Esophagus muscularis mucosa (tissue), 4 donors: ENCODE results near the gene CCL15. TPM values are rescaled to one million over a fixed set of nuclear protein-coding genes. Genes with fewer than 3 reads are reported as not detected.

Experiments
- DNase-seq: peaks from one replicate; pipeline ENCODE4 v3.0.0-alpha.2; 2017; ENCODE audit errors: extremely low spot score
- H3K27ac ChIP-seq, 4 donors: fragments of 200-600 bp; sonication (generic); replicated peaks in 1 of 4; 1 replicate in 3 of 4; 2 replicates in 1 of 4; pipeline ENCODE4 v1.5.1; 2016 to 2019; ENCODE audit warnings: mild to moderate bottlenecking in 1 of 4
- H3K27me3 ChIP-seq, 4 donors: fragments of 200-600 bp; sonication (generic); one replicate each; pipeline versions ENCODE4 v1.5.1 to v1.6.0; 2016 to 2019
- H3K36me3 ChIP-seq, 4 donors: fragments of 200-600 bp; sonication (generic); one replicate each; pipeline ENCODE4 v1.5.1; 2016 to 2019
- H3K4me1 ChIP-seq, 4 donors: fragments of 200-600 bp; sonication (generic); one replicate each; pipeline ENCODE4 v1.5.1; 2016 to 2019
- H3K4me3 ChIP-seq, 4 donors: fragments of 200-600 bp; sonication (generic); 1 replicate in 2 of 4; 2 replicates in 2 of 4; pipeline ENCODE4 v1.5.1; 2016 to 2019; ENCODE audit warnings: mild to moderate bottlenecking in 4 of 4, moderate library complexity in 1 of 4
- H3K9me3 ChIP-seq, 4 donors: fragments of 200-600 bp; sonication (generic); 1 replicate in 3 of 4; 2 replicates in 1 of 4; pipeline ENCODE4 v1.5.1; 2016 to 2019
- EP300 ChIP-seq: sonication (generic); formaldehyde crosslinking; IDR thresholded peaks from one replicate; pipeline ENCODE4 v1.6.1; 2017; ENCODE audit warnings: antibody characterized with exemption
- POLR2A ChIP-seq: fragments of 450-650 bp; IDR thresholded peaks from one replicate; pipeline ENCODE4 v1.6.1; 2017; ENCODE audit warnings: antibody characterized with exemption, moderate library complexity, mild to moderate bottlenecking, low read depth
- POLR2AphosphoS5 ChIP-seq, 2 donors: sonication (generic); formaldehyde crosslinking; IDR thresholded peaks; one replicate each; pipeline ENCODE4 v1.6.1; 2017; ENCODE audit warnings: antibody characterized with exemption in 2 of 2
- WGBS: methylation state at CpG from one replicate; pipeline ENCODE4 v1.1.5; 2018; 5-methylcytosine and 5-hydroxymethylcytosine counted together
- intact Hi-C: fragments of 100-400 bp; cut with DNase I; formaldehyde crosslinking; loops from one replicate; pipeline ENCODE4 v1.15.1; 2023
- total RNA-seq, 4 donors: library from RNA; depleted of rRNA; stranded (reverse); fragments of >200 nt; gene quantifications; one replicate each; pipeline versions ENCODE4 v1.1.0 to v1.2.1, GENCODE V29; 2016
- TF ChIP-seq, protein P1 (sequence below), 3 experiments: fragments of 200-600 bp in 2 of 3; fragments of 450-650 bp in 1 of 3; sonication (generic) in 2 of 3; IDR thresholded peaks; one replicate each; pipeline ENCODE4 v1.5.1; 2017 to 2019; ENCODE audit warnings: antibody characterized with exemption in 3 of 3, mild to moderate bottlenecking in 2 of 3, moderate library complexity in 1 of 3

The CCL15 gene
- total RNA-seq, 4 donors from 2014 or later: not detected

DNA sequence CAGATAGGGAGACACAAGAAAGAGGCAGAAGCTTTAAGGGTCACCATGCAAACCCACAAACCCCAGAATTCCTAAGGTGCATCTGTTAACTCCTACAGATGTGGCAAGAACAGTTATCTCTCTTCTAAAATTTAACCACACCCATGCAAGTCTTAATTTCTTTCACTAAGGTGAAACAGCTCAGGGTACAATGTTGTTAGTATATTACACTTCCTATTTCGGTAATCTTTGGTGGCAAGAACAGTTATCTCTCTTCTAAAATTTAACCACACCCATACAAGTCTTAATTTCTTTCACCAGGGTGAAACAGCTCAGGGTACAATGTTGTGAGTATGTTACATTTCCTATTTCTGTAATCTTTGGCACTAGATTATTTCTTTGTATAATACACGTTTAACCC lies 9.8 kb upstream of the CCL15 start:
- Histone ChIP-seq H3K4me3 (no peak overlapping the region), H3K9me3 (peaks cover 0 to 34% (median 17%) of the 10 kb centered on the region in 4 donors), H3K27ac (no peak overlapping the region), H3K36me3 (no peaks in the 10 kb centered on the region), H3K4me1 (no peaks in the 10 kb centered on the region), H3K27me3 (peaks cover 0 to 3% (median 0%) of the 10 kb centered on the region in 4 donors)
- WGBS: 78% methylated on average over 2 of the region's 2 CpGs
- no peak for DNase-seq
- TF ChIP-seq, protein P1, sequence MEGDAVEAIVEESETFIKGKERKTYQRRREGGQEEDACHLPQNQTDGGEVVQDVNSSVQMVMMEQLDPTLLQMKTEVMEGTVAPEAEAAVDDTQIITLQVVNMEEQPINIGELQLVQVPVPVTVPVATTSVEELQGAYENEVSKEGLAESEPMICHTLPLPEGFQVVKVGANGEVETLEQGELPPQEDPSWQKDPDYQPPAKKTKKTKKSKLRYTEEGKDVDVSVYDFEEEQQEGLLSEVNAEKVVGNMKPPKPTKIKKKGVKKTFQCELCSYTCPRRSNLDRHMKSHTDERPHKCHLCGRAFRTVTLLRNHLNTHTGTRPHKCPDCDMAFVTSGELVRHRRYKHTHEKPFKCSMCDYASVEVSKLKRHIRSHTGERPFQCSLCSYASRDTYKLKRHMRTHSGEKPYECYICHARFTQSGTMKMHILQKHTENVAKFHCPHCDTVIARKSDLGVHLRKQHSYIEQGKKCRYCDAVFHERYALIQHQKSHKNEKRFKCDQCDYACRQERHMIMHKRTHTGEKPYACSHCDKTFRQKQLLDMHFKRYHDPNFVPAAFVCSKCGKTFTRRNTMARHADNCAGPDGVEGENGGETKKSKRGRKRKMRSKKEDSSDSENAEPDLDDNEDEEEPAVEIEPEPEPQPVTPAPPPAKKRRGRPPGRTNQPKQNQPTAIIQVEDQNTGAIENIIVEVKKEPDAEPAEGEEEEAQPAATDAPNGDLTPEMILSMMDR (IDR thresholded peaks at IDR 0.05): no peak
- TF ChIP-seq POLR2A: no peak
- TF ChIP-seq POLR2AphosphoS5 (IDR thresholded peaks at IDR 0.05): no peak
- TF ChIP-seq EP300: no peak
- intact Hi-C loops: loop anchor here (10.0 kb wide), 1 partner anchor 54 kb away; the partner anchor contains the start of gene CCL18

DNA sequence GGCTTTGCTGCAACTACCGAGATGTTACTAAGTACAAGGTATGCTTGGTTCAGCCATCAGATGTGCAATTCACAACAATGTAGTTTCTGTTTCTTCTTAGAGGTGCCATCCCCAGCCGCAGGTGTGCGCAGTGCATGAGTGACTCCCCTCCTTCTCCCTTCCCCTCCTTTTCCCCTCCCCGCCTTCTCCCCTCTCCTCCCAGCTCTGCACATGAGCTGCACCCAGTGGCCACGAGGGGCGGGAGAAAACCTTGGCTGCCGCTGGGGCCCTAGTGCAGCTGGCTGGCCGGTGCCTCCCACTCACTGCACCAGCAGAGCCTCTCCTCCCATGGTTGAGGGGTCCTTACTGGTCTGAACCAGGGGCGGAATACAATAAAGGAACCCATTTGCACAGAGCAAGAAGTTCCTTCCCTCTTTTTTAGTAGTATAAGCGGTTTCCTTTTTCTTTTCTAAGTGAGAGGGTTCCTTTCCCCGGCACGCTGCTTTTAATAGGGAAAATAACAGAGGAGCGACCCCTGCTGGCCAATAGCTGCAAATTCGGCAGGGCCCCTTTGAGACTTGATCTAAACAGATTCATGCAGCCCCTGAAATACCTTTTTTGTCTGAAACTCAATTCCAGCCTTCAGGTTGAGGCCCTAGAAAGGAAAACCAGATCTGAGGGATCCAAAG lies 7.8 kb upstream of the CCL15 start:
- no peak for TF ChIP-seq EP300
- TF ChIP-seq, protein P1 (IDR thresholded peaks at IDR 0.05): no peak
- no peak for TF ChIP-seq POLR2A
- TF ChIP-seq POLR2AphosphoS5 (IDR thresholded peaks at IDR 0.05): no peak
- intact Hi-C loops: no loop called here
- H3K4me3 ChIP-seq: no peak overlapping the region
- no peak for DNase-seq
- WGBS: 80% methylated on average over 14 of the region's 14 CpGs
- H3K27me3 ChIP-seq: peaks cover 0 to 3% (median 0%) of the 10 kb centered on the region in 4 donors
- H3K9me3 ChIP-seq: peaks cover 0 to 34% (median 17%) of the 10 kb centered on the region in 4 donors
- no peaks in the 10 kb centered on the region for H3K36me3 ChIP-seq
- H3K4me1 ChIP-seq: no peaks in the 10 kb centered on the region
- no peak overlapping the region for H3K27ac ChIP-seq

DNA sequence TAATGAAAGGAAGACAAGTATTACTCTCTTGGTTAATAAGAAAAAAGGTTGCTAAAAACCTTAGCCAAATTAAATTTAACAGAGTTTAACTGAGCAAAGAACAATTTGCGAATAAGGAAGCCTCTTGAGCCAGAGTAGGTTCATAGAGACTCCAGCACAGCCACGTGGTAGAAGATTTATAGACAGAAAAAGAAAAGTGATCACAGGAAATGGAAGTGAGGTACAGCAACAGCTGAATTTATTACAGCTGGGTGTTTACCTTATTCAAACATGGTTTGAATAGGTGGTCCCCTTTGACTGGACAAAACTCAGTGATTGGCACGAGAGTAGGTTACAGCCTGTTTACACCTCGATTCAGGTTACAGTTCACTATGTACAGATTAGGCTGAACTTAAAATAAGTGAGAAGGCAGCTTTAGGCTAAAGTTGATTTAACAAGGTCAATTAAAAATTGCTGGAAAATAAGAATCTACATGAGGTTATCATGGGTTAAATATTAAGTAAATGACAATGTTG lies 3.3 kb upstream of the CCL15 start:
- intact Hi-C loops: no loop called here
- H3K9me3 ChIP-seq: peaks cover 0 to 17% (median 7%) of the 10 kb centered on the region in 4 donors
- no peaks in the 10 kb centered on the region for H3K4me1 ChIP-seq
- no peak for DNase-seq
- TF ChIP-seq POLR2A (no peak), EP300 (no peak), POLR2AphosphoS5 (IDR thresholded peaks at IDR 0.05) (no peak)
- TF ChIP-seq, protein P1 (IDR thresholded peaks at IDR 0.05): no peak
- WGBS: 43% methylated on average over 4 of the region's 4 CpGs
- peaks cover 0 to 6% (median 0%) of the 10 kb centered on the region in 4 donors for H3K27me3 ChIP-seq
- H3K4me3 ChIP-seq: no peak overlapping the region
- no peaks in the 10 kb centered on the region for H3K36me3 ChIP-seq
- no peak overlapping the region for H3K27ac ChIP-seq

DNA sequence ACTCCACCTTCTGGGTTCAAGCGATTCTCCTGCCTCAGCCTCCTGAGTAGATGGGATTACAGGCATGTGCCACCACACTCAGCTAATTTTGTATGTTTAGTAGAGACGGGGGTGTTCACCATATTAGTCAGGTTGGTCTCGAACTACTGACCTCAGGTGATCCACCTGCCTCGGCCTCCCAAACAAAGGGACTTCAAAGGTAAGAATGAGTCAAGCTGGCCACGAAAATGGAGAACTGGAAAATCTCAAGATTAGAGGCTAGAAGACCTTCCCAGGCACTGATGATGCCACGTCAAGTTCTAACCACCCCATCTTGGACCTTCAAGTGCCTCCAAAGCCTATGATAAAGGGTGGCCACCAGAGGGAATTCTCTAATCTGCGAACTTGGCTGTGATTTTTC lies 1.3 kb upstream of the CCL15 start:
- Histone ChIP-seq H3K27me3 (peaks cover 0 to 20% (median 0%) of the 10 kb centered on the region in 4 donors), H3K4me1 (no peaks in the 10 kb centered on the region), H3K9me3 (no peaks in the 10 kb centered on the region), H3K4me3 (no peak overlapping the region), H3K27ac (no peak overlapping the region), H3K36me3 (no peaks in the 10 kb centered on the region)
- TF ChIP-seq POLR2AphosphoS5 (IDR thresholded peaks at IDR 0.05) (no peak), EP300 (no peak), POLR2A (no peak)
- TF ChIP-seq, protein P1 (IDR thresholded peaks at IDR 0.05): no peak
- intact Hi-C loops: no loop called here
- no peak for DNase-seq
- WGBS: 86% methylated on average over 7 of the region's 7 CpGs
